GM18502 (cell line): ENCODE measurements around the gene UCP2.
A peak's percentile ranks its signal among the peaks of the same experiment; 100 is the strongest.

Experiments
- ATAC-seq: cut with Tn5 transposase; IDR thresholded peaks from one replicate; pipeline ENCODE4 v1.9.1; 2021; ENCODE audit warnings: mild to moderate bottlenecking; ENCODE audit not compliant: unreplicated experiment, poor library complexity

Gene UCP2, protein sequence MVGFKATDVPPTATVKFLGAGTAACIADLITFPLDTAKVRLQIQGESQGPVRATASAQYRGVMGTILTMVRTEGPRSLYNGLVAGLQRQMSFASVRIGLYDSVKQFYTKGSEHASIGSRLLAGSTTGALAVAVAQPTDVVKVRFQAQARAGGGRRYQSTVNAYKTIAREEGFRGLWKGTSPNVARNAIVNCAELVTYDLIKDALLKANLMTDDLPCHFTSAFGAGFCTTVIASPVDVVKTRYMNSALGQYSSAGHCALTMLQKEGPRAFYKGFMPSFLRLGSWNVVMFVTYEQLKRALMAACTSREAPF

DNA sequence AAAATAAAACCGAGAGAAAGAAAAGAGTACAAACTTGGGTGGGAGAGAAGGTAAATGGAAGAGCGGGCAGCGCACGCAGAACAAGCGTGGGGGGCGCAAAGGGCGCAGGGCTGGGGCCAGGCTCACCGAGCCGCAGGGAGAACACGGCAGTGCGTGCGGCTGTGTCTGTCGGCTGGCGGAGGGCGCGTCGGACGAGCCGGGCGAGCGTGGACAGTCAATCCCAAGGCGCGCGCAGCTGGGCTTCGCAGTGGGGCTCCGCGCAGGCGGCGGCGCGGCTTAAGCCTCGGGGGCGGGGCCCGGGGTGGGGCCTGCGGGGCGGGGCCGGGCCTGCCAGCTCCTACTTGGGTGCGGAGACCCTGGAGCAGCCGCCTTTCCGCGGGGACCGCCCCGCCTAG, at the start of gene UCP2:
TSS of gene UCP2 (minus strand) at position 249 of the 395 bp plus-strand sequence. CDS start 4,465 bp downstream, outside the sequence.
- peak; percentile 53 for ATAC-seq

DNA sequence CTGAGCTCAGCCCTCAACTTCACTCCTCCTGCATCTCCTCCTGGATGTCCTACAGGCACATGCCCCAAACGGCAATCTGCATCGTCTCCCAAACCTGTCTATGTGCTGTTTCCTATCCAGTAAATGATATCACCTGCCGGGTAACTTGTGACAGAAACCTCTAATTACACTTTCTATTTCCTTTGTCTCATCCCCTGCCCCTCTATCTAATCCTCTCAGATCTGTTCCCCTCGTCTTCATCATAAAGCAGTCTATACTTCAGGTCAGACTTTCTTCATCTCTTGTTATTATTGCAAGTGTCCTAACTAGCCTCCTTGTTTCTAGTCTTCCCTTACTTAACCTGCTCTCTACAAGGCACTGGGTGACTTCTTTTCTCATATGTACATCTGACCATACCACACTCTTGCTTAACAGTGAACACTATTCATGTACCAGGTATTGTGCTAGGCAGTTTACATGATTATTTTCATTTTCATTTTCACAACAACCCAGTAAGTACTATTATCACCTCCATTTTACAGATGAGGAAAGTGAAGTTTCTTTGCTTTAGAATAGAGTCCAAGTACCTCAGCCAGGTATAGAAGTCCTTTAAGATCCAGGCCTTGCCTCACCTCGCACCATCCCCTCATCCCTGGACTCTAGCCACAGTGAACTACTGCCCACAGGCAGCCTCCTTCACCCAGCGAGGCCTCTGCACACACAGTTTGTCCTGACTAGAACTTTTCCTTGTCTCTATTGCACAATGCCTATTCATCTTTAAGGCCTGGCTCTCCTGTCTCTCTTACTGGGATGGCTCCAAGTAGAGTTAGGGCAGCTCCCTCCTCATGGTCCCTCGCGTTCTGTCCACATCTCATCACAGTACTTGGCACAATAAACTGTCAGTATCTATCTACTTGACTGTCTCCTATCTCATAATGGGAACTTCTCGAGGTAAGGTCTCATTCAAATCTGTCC, 48.4 kb upstream of the UCP2 start:
- ATAC-seq = no peak

DNA sequence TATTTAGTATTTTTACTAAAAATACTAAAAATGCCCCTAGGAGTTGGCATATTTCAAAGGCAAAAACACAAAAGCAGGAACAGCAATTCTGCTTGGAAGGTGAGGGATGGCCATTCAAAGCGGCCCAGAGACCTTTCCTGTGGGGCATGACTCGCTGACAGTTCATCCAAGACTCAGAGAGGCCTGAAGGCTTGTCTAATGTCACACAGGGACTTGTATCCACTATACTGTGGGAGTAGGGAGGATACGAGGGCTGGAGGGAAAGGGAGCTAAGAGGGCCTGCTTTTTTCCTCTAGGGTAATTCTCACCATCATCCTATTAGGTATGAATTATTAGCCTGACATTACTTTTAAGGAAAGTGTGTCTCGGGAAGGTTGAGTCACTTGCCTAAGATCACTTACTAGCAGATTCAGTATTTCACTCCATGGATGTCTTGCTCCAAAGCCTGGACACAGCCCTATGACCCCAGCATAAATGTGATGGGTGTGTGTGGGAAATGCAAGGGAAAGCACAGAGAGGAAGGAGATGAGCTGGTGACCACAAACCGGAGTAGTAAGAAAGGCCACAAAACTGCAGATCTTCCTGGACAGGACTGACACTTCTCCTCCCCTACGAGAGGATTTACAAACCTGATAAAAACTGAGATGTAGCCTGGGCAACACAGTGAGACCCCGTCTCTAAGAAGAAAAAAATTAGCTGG, 43.0 kb upstream of the UCP2 start:
- no peak for ATAC-seq

DNA sequence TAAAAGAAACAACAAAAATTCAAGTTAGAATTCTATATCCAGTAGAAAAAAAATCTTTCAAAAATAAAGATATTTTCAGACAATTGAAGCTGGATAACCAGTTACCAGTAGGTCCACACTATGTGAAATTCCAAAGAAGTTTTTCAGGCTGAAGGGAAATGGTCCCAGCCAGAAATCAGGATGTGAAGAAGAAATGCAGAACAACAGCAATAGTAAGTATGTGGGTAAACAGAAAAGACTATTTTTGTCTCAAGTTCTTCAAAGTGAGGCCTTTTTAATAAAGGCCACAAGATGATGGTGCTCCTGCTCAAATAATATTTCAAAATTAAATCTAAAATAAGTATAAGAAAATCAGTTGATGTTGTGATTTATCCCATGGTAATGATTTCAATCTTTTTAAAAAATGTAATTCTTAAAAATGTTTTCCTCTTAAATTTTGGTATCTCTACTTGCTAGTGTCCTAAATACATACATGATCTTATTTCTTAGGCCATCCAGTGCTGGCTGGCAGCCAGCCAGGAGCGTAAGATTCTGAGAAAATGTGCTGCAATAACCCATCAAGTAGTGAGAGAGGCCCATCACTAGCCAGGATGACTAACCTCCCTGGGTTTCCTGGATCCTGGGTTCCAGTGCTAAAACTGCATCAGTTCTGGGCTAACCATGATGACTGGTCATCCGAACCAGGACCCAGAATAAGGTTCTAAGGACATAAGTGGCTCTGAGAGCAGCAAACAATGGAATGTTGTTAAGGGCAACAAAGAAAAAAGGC, 41.8 kb upstream of the UCP2 start:
- no peak for ATAC-seq

DNA sequence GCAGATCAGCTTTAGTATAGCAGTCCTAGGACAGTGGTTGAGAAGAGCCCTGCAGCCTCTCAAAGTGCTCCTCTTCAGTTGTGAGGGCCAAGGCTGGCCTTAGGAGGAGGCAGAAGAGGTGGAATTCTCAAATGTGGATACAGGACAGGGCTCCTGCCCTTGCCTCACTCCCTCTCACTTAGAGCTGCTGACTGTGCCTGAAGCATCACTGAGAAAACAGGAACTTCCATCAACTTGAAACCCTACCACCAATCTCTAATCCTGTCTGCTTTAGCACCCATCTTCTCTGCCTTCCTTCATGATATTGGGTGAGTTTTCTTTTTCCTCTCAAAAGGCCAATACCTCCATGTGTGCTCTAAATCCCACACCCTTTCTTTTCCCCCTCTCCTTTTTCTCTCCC, 40.6 kb upstream of the UCP2 start:
- no peak for ATAC-seq

DNA sequence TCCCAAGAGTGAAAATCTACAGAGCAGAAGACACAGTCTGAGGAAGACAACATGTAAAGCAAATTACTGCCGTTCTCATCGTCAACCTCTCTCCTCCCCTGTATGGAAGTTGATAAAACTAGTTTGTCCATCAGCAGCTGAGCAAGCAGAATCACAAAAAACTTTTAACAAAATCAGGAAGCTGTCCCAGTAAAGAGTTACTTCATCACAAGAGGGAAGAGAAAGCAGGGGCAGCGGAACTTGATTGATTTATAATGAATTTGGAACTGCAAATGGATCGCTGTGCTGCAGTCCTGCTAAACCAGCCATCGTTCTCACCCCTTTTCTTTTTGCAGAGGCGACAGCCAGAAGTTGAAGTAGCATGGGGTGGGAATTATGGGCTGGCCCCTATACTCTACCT, 39.9 kb upstream of the UCP2 start:
- ATAC-seq = no peak

DNA sequence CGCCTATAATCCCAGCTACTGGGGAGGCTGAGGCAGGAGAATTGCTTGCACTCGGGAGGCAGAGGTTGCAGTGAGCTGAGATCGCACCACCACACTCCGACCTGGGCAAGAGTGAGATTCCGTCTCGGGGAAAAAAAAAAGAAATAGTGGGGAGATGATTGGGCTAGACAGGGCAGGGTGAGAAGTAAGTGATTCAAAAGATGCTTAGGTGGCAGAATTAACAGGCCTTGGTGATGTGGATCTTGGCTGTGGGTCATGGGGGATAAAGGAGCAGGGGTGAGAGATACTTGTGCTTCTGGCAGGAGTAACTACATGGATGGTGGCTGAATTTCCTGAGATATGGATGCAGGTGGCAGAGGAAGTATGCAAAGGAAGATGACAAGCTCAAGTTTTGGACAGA, 39.4 kb upstream of the UCP2 start:
- ATAC-seq = no peak

DNA sequence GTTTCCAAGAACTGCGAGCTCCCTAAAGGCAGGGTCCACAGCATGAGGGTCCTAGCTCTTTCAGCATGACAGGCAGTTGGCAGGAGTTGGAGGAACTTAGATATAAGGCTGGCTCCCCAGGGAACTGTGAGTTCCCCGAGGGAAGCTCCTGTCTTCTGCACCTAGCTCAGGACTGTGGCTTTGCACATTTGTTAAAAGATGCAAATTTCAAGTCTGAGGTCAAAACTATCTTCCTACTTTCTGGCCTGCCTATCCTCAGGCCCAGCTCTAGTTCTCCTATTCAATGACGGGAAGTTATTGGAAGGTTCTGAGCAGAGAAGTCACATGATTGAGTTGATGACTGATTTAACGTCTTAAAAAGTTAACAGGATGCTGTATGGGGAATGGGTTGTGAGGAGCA, 37.9 kb upstream of the UCP2 start:
- ATAC-seq = peak; percentile 68

DNA sequence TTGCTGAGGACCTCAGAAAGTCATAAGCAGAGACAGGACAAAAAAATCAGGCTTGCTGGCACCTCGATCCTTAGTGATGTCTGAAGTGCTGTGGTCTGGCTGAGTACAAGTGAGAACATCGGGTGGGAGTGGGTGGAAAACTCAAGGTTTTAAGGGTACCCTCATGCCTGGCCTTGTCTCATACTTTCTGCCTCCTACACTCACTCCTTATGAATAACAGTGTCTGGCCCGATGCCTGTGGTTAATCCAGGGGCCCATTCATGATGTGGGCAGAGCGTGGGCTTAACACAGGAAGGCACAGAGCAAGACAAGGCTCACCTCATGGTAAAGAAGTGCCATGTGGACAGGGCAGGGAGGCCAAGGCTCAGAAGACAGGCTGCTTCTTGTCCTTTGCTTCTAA, 37.2 kb upstream of the UCP2 start:
- ATAC-seq = no peak

DNA sequence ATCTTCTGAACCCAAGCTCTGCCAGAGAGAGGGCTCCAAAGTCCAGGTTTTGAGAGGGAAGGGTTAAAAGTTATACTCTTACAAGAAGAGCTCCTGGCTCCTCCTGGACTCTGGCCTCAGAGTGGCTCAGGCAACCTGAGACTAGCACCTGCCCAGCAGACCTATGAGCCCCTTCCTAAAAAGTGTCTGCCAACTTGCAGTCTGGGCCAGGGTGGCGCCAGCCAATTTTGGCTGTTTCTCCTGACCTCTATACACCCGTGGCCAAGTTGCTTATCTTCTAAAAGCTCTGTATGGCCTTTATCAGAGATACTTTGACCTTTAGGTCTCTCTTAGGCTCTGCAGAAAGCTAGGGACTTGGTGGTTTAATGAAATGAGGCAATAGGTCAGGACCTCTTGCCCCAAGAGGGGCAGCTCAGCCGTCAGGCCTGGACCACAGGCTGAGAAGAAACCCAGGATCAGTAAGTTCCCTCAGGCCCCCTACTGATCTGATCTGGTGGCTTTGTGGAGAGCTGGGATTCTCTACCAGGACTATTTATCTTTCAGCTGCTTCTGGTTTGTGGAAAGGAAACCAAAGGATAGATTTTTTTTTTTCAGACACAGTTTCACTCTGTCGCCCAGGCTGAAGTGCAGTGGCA, 36.6 kb upstream of the UCP2 start:
- ATAC-seq = no peak

DNA sequence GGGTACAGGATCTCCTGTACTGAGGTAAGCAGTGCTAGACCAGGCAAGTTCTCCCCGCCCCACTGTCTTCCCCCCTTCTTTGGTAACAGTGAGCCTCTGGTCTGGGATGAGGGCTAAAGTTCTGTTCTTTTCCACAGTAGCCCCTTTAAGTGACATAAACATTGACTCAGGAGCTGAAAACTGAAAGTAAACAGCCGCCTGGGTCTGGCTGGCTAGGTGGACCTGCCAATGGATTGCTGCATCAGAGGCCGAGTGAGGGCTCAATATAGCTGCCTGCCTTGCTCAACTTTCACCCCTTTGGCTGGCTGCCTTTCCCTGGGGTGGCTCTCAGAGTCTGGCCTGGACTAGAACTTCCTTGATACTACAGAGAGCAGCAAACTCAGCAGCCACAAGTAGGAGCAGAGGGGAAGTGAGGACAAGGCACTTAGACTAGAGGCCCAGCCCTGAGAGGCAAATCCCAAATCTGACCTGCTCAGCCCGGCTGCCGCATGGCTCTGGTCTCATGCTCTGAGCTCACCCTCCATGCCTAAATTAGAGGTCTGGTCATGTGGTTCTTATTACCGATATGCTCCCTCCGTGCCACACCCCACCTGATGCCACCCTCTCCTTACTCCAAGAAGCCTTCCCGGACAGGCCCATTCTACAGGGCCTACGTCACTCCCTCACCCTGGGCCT, 35.8 kb upstream of the UCP2 start:
- no peak for ATAC-seq

DNA sequence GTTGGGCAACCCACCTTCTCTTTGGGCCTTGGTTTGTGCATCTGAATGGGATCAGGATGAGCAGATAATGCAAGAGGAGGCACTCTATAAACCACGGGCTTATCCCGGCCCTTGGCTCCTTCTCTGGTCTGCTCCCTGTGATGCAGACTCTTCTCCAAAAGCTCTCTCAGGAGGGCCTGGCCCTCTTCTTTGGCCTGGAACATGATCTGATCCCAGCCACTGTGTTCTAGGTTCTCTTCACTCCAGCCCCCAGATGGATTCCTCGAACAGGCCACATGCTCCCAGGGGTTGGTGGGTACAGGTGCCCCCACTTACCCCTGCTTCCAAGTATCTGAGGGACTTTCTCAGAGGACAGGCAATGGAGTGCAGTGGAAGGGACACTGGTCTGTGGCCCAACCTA, 35.0 kb upstream of the UCP2 start:
- no peak for ATAC-seq

DNA sequence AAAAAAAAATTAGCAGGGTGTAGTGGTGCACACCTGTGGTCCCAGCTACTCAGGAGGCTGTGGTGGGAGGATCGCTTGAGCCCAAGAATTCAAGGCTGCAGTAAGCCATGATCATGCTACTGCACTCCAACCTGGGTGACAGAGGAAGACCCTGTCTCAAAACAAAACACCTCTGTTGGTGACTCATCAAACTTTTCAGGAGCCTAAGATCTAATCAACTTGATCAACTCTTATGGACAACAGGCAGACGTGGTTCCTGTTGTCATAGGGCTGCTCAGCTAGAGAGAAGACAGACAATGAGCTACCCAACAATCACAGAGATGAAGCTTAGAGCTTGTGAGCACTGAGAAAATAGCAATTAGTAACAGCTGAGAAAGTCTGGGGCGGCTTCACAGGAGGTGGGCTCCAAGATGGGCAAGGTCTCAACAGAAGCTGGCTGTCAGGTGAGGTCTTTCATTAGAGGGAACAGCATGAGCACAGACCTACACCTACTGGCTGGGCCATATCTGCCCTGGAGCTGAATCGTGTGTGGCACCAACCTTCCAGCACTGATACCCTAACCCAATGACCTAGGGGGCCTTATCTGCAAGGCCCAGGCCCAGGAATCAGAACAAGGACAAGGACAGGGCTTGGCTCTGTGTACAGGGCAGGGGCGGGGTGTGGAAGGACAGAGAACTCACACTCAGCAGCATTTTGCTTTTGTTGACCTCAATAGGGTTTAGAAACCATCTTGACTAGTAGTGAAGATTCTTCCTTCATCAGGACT, 33.5 kb upstream of the UCP2 start:
- no peak for ATAC-seq

DNA sequence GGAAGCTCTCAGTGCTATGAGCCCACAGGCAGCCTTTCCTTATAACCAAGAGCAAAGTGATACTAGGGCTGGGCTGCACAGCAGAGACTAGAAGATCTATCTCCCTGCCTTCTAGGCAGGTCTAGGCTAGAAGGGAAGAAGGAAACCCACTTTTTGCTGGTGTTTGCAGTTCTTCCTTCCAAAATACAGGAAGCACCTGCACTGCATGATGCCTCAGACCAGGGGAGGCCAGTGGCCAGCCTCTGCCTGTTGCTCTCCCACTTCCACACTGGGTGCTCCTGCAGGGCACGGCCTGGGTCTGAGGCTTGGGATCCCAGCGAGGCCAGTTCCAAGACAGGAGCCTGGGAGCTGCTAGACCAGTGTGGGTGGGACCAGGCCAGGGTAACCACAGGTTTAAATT, 32.2 kb upstream of the UCP2 start:
- no peak for ATAC-seq

DNA sequence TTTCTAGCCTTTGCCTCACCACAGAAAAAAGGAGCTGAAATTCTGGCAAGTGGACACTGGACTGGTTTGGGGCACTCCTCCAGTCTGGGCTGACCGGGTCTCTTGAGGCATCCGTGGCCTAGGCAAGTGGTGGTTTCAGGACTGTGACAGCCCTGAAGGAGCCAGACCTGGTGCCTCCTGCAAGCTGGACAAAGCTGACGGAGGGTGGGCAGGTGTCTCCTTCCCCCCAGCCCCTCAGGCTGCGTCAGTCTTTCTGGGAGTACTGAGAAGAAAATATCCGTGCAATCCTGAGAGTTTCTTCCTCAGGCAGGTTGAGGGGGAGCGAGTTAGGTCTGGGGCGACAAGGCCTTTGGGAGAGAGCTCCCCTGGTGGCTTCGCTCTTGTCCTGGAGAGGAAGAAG, 30.5 kb upstream of the UCP2 start:
- no peak for ATAC-seq

DNA sequence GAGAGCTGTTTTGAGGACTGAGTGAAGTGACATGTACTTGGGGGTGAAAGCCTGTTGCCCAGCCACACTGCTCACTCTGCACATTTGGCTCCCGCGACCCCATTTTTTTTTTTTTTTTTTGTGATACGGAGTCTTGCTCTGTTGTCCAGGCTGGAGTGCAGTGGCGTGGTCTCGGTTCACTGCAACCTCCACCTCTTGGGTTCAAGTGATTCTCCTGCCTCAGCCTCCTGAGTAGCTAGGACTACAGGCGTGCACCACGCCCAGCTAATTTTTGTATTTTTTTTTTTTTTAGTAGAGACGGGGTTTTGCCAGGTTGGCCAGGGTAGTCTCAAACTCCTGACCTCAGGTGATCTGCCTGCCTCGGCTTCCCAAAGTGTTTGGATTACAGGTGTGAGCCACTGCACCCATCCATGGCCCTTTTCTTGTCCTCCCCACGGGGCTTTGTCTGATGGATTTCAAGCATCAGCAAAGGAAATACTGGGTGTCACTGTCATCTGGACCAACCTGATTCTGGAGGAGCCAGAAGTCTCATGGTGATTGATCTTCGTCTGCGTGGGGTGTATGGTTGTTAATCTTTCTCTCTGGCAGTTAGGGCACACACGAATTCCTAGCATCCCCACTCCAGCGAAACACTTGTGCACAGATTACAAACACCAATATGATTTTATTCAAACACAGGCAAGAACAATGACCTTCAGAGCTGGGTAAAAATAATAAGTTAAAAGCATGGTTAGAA, 29.6 kb upstream of the UCP2 start:
- ATAC-seq = no peak

DNA sequence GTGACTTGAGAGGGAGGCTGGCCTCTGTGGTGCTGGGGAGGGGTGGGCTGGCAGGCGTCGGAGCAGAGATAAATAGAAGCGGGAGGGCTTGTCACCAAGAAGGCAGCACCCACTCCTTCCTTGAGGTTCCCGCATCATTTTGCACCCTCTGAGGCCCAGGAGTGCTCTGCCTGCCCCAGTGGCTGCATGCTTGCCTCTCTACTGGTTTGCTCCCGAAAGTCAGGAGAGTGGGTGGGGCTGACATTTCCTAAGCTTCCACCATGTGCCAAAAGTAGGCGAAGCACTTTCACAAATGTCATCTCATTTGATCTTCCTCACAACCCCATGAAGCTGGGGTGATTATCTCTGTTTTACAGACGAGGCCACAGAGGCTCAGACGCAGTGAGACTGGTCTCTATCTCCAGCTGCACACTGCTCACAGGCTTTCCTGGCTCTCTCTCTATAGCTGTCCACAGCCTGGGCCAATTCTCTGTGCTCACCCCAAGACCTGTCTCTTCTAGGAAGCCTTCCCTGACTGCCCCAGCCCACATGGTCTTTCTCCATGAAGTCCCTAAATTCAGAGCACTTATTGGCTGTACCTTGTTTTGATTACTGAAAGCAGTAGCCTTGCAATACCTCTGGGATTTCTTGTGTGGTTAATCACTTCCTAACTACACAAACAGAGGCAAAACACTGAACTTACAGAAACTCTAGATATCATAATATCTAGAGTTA, 28.9 kb upstream of the UCP2 start:
- peak; percentile 81 for ATAC-seq
